ENCODE measurements around the gene MESD. TPM values are rescaled to one million over a fixed set of nuclear protein-coding genes. Genes with fewer than 3 reads are reported as not detected.

The MESD gene
- total and polyA plus RNA-seq, 9 of the 15 experiments (the other 6 are each of a cell fraction or from before 2014, with no cell fraction given): 11.3 to 39.7 (median 22.8) TPM

GRCh38 chr15:80923668-80924067 is 66.0 kb downstream of the MESD start:
- in situ Hi-C loops (cut with MboI): no loop called here
- WGBS (ENCODE audit: insufficient coverage, low coverage, missing lambda C conversion rate): 0% methylated on average over 6 of the region's 6 CpGs
- CTCF ChIA-PET (ENCODE audit: low intra/inter-chr PET ratio): no interaction called here
- POLR2A ChIA-PET: no interaction called here
- Histone ChIP-seq H4K20me1 (replicated peaks; ENCODE audit: control insufficient read depth, insufficient read depth, low read length) (peaks cover 7% of the 10 kb centered on the region; the same call in 1 of the 2 replicates), H3K4me1 (replicated peaks in 1 of 2; ENCODE audit: control insufficient read depth in 2 of 2, insufficient read depth in 2 of 2, low read length in 2 of 2) (no peaks in the 10 kb centered on the region), H3K27ac (ENCODE audit: extremely low read depth, low read depth, low read length) (no peak overlapping the region), H3K36me3 (ENCODE audit: control insufficient read depth, insufficient read depth, low read length) (no peaks in the 10 kb centered on the region), H3K4me3 (no peak overlapping the region), H2AFZ (ENCODE audit: low read depth, low read length) (no peak overlapping the region), H3K4me2 (ENCODE audit: insufficient read depth, low read length) (no peak overlapping the region), H3K9ac (ENCODE audit: insufficient read depth in 1 of 2, low read depth in 2 of 2, low read length in 2 of 2) (no peak overlapping the region), H3K27me3 (ENCODE audit: control insufficient read depth in 2 of 2, insufficient read depth in 2 of 2, low read length in 2 of 2) (peaks cover 33 to 87% of the 10 kb centered on the region in 2 experiments), H3K79me2 (ENCODE audit: control insufficient read depth, insufficient read depth, low read length) (no peaks in the 10 kb centered on the region), H3K9me1 (ENCODE audit: control insufficient read depth, insufficient read depth, low read length) (no peaks in the 10 kb centered on the region), H3K9me3 (replicated peaks; ENCODE audit: control insufficient read depth, insufficient read depth, low read depth, low read length) (no peaks in the 10 kb centered on the region; the same call in 1 of the 2 replicates)
- no peak for DNase-seq (ENCODE audit: extremely low read depth in 1 of 4, low spot score in 3 of 4)
- no peak for ATAC-seq
- no peak for FAIRE-seq
- intact Hi-C loops (cut with micrococcal nuclease): no loop called here
- no TSS peak for BruUV-seq (replicated peaks)
- no peak for TF ChIP-seq ZNF740 (CRISPR knock-in tag; IDR thresholded peaks at IDR 0.05)
- TF ChIP-seq ZNF740 (tag; IDR thresholded peaks at IDR 0.05): no peak
- no peak for TF ChIP-seq PTBP1 (IDR thresholded peaks at IDR 0.05; ENCODE audit: low read depth, low read length)
- TF ChIP-seq ZNF232 (CRISPR knock-in tag; IDR thresholded peaks at IDR 0.05): no peak
- no peak for TF ChIP-seq NFE2L1 (tag; IDR thresholded peaks at IDR 0.05; ENCODE audit: borderline replicate concordance, low read depth)
- TF ChIP-seq TAF1 (IDR thresholded peaks at IDR 0.05; ENCODE audit: control insufficient read depth, extremely low read depth, insufficient read depth, low read length, severe bottlenecking): no peak
- no peak for TF ChIP-seq SNRNP70 (optimal IDR thresholded peaks at IDR 0.05; ENCODE audit: low read depth, low read length)
- TF ChIP-seq ZNF695 (CRISPR knock-in tag; IDR thresholded peaks at IDR 0.05): no peak
- TF ChIP-seq MGA (IDR thresholded peaks at IDR 0.05): no peak
- TF ChIP-seq CCAR2 (IDR thresholded peaks at IDR 0.05; ENCODE audit: low read depth, low read length): no peak
- no peak for TF ChIP-seq TRIM28 (IDR thresholded peaks at IDR 0.05)
